ENCODE measurements around the gene MACROD2.

Gene MACROD2

GRCh38 chr20:14720251-14720650, 724.9 kb downstream of the MACROD2 start:
- DNase-seq: no peak

GRCh38 chr20:14721926-14722452, 726.7 kb downstream of the MACROD2 start:
- no peak for DNase-seq

GRCh38 chr20:14723614-14724013, 728.3 kb downstream of the MACROD2 start:
- DNase-seq: no peak

- DNase-seq: no peak
These were observed 728.7 kb downstream of the MACROD2 start for GRCh38 chr20:14724036-14724435.

- DNase-seq: no peak
These were observed 729.2 kb downstream of the MACROD2 start for GRCh38 chr20:14724468-14724867.

- DNase-seq: no peak
These were observed 731.3 kb downstream of the MACROD2 start for GRCh38 chr20:14726591-14726990.

GRCh38 chr20:14727485-14728150, 732.3 kb downstream of the MACROD2 start:
- DNase-seq: peak; percentile 29

- DNase-seq: no peak
These were observed 734.1 kb downstream of the MACROD2 start for GRCh38 chr20:14729390-14729789.

- DNase-seq: no peak
These were observed 737.0 kb downstream of the MACROD2 start for GRCh38 chr20:14732343-14732742.

GRCh38 chr20:14732996-14733395, 737.7 kb downstream of the MACROD2 start:
- no peak for DNase-seq

- no peak for DNase-seq
These were observed 745.1 kb downstream of the MACROD2 start for GRCh38 chr20:14740380-14740779.

GRCh38 chr20:14741616-14742015, 746.3 kb downstream of the MACROD2 start:
- DNase-seq: no peak

- no peak for DNase-seq
These were observed 749.4 kb downstream of the MACROD2 start for GRCh38 chr20:14744723-14745122.

GRCh38 chr20:14745830-14746229, 750.5 kb downstream of the MACROD2 start:
- no peak for DNase-seq

GRCh38 chr20:14751191-14751590, 755.9 kb downstream of the MACROD2 start:
- DNase-seq: no peak

- no peak for DNase-seq
These were observed 762.4 kb downstream of the MACROD2 start for GRCh38 chr20:14757728-14758127.

GRCh38 chr20:14758356-14758755, 763.0 kb downstream of the MACROD2 start:
- no peak for DNase-seq

- DNase-seq: no peak
These were observed 764.7 kb downstream of the MACROD2 start for GRCh38 chr20:14759979-14760378.

- DNase-seq: no peak
These were observed 766.6 kb downstream of the MACROD2 start for GRCh38 chr20:14761903-14762302.

- no peak for DNase-seq
These were observed 769.4 kb downstream of the MACROD2 start for GRCh38 chr20:14764511-14765369.

GRCh38 chr20:14765370-14765701, 770.0 kb downstream of the MACROD2 start:
- DNase-seq: no peak

- DNase-seq: no peak
These were observed 778.2 kb downstream of the MACROD2 start for GRCh38 chr20:14773486-14773885.

GRCh38 chr20:14775778-14776177, 780.5 kb downstream of the MACROD2 start:
- DNase-seq: peak; percentile 86

GRCh38 chr20:14777591-14777990, 782.3 kb downstream of the MACROD2 start:
- DNase-seq: peak; percentile 86

All from fibroblast of skin of abdomen (primary cell).